Pericardium fibroblast (primary cell): ENCODE measurements around the gene MED19. TPM values are rescaled to one million over a fixed set of nuclear protein-coding genes. Genes with fewer than 3 reads are reported as not detected.

Experiments used
- total RNA-seq: library from RNA; depleted of rRNA; stranded (reverse); fragments of >200 nt; gene quantifications from 2 replicates; pipeline ENCODE4 v1.2.3, GENCODE V29; 2015

MED19 gene, protein sequence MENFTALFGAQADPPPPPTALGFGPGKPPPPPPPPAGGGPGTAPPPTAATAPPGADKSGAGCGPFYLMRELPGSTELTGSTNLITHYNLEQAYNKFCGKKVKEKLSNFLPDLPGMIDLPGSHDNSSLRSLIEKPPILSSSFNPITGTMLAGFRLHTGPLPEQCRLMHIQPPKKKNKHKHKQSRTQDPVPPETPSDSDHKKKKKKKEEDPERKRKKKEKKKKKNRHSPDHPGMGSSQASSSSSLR
- 18.6 and 26.7 TPM in 2 replicates for total RNA-seq

DNA sequence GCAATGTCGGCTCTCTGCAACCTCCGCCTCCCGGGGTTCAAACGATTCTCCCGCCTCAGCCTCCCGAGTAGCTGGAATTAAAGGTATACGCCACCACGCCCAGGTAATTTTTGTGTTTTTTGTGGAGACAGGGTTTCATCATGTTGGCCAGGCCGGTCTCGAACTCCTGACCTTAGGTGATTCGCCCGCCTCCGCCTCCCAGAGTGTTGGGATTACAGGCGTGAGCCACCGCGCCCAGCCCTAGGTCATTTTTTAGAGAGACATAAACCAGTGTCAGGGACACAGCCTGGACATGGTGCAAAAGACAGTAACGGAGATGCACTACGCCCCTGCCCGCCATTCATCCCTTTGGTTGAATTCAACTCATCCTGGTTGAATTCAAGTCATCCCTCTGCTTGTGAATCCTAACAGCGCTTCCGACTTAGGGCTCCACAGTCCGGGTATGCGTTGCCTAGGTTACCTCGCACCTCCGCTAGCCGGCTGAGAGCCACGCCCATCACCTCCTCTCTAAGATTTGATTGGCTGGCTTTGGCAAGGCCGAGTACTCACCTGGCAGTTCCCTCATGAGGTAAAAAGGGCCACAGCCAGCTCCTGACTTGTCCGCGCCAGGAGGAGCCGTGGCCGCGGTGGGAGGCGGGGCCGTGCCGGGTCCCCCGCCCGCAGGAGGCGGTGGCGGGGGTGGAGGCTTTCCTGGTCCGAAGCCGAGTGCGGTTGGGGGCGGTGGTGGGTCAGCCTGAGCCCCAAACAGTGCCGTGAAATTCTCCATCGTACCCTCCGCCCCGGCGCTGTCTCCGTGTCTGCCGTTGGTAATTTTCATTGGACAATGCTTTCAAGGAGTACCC lies at the start of gene MED19:
TSS of gene MED19 (minus strand) at position 802 of the 842 bp plus-strand sequence. CDS start at position 766, 36 bp downstream.

DNA sequence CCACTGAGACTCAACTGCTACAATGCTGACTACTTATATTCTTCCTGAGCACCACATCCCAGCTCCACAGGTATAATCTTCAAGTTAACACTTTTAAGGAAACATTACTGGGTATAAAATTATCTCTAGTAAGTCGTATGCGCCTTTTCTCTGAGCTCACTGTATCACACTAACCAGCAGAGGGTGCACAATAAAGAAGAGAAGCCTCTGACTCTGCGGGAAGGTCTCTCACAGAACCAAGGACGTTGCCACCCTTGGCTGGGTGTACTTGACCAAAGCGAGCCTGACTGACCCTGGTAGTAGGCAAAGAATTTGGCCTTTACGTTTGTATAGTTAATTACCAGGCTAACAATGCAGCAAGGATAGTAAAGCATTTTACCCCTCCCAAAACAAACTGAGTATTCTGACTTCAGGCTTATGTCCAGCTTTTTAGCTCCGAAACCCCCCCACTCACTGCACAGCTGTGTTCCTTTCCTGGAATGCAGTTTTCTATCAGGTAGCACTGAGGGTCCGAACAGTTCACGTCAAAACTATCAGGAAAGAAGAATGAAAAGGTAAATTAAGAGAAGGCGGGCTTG lies 39.8 kb upstream of the MED19 start, which contains the start of gene BTBD18:
TSS of gene BTBD18 (minus strand) at position 144 of the 578 bp plus-strand sequence. CDS start 631 bp downstream, outside the sequence.

DNA sequence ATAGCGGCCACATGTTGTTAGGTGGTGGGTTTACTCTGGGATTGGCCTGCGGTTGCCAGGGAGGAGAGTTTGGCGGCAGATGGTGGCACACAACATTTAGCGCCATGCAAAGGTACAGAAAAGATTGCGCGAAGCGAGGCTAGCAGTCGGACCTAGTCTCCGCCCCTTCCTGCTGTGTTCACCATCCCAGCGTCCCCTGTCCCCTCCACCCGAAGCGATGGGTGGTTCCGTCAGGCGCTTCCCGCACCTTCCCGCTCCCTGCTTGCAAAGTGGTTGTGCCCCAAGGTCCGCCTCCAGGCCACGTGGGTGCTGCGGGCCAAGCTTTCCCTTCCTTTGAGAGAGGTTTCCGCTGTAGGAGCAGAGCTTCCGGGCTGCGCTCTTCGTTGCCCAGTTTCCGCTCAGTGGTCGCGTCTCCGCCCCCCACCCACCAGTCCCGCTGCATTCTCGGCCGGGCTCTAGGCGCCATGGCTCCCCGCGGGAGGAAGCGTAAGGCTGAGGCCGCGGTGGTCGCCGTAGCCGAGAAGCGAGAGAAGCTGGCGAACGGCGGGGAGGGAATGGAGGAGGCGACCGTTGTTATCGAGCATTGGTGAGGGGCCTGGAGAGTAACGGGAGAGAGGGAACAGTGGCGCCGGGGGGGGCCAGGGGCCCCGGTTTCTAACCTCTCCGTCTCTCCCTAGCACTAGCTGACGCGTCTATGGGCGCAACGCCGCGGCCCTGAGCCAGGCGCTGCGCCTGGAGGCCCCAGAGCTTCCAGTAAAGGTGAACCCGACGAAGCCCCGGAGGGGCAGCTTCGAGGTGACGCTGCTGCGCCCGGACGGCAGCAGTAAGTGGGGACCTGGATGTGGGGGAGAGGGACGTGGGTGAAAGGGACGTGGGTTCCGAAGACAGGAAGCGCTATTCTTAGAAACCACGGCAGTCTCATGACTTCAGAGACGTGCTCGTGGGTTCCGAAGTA lies 29.4 kb upstream of the MED19 start, which contains the start of gene SELENOH:
TSS of gene SELENOH (plus strand) at position 360 of the 955 bp plus-strand sequence. CDS start at position 465, 105 bp downstream.

DNA sequence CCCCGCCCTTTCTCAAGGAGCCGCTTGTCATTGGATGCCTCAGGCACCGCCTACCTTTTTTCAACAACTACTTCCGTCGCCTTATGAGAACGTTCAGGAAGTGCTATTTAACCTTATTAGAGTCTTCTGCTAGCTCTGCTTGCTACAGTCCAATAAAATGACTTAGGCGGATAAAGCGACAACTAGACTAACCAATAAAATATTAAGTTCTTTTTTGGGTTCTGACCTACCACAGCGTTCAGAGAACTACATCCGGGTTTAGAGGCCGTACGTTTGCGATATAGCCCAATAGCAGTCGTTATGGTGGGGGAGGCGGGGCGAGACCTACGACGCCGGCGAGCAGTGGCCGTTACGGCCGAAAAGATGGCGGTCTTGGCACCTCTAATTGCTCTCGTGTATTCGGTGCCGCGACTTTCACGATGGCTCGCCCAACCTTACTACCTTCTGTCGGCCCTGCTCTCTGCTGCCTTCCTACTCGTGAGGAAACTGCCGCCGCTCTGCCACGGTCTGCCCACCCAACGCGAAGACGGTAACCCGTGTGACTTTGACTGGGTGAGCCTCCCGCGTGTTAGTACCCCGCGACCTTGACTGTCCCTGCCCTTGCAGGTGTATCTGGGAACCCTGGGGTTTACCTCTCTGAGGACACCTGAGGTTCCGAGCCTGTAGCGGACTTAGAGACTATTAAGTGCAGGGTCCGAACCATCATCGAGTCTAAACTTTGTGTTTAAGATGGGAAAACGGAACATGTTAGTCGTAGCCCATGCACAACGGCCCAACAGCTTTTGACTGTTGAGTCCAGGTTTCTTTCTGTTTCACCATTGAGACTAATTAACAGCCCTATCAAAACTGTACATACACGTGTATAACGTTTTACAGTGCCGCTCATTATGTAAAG lies 488 bp upstream of the MED19 start, which contains the start of gene TMX2:
TSS of gene TMX2 (plus strand) at position 338 of the 895 bp plus-strand sequence. CDS start at position 364, 26 bp downstream.

DNA sequence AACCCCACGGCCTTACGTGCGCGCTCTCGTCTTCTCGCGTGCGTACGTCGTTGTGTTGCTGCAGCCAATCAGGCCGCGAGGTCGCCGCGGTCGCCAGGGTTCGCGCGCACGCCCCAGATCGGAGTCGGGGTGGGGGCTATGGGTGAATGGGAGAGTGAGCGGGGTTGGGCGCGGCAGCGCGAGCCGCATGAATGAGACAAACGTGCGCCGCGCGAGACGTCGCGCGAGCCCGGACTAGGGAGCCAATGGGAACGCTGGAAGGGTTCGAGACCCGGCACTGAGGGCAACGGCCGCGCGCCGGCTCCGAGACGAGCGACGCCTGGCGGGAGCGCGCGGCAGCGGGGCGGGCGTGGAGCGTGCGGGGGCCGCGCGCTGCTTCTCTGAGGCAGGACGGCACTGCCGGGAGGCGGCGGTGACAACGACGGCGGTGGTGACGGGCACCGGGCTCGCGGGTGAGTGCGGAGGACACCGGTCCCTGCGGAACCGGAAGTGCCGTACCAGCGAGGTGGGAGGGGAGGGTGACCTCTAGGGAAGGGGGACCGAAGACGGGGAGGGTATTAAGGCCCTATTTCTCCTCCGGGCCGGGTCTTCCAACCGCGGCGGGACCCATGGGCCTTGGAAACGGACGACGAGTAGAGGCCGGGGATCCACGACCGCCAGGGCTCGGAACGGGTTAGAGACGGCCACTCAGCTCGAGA lies 44.1 kb downstream of the MED19 start, which contains the start of gene ZDHHC5:
TSS of gene ZDHHC5 (plus strand) at position 379 of the 698 bp plus-strand sequence. CDS start 4,977 bp downstream, outside the sequence.

DNA sequence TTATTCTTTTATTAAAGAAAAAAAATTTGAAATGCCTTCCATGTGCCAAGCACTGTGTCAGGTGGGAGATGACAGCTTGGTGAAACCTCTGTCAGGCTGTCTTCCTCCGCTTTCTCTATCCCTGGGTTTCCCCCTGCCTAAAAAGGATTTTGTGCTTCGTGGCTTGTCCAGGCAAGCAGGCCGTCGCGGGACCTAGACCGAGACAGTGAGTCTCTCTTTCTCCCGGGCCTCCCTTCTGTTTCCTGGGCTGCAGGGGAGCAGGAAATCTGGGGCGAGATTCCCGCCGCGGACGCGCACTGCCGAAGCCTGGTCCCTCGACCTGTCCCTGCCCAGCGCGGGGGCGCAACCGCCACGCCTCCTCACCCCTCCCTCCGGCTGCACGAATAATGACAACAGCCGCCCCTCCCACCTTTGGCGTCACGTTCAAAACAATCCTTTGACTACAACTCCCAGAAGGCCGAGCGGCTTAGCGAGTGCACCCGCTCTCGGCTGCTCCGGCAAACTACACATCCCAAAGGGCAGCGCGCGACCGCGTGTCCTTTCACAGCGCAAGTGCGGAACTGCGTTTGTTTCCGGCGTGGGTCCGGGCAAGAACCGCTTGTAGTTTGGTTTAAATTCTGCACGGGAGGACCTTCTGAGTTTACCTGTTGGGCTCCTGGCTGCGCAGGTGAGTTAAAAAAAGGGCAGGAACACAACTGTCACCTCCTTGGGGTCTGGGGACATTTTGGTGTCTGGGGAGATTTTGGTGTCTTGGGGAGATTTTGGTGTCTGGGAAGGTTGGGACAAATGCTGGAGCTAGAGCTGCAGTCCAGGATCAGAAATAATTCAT lies 54.6 kb downstream of the MED19 start, which contains the start of gene CLP1:
TSS of gene CLP1 (plus strand) at position 569 of the 829 bp plus-strand sequence. CDS start 1,715 bp downstream, outside the sequence.

Other genes starting within 250 kb of the MED19 start
- gene SLC43A1, start 196.5 kb downstream of the MED19 start, total RNA-seq: 16.6 and 29.5 TPM in 2 replicates
- 11.1 and 23.8 TPM in 2 replicates for gene TIMM10, start 181.5 kb downstream of the MED19 start, total RNA-seq
- not detected in 2 replicates for gene SMTNL1, start 174.6 kb downstream of the MED19 start, total RNA-seq
- gene UBE2L6, start 144.5 kb downstream of the MED19 start, total RNA-seq: 67.3 and 149 TPM in 2 replicates
- 440 and 806 TPM in 2 replicates for gene SERPING1, start 114.5 kb downstream of the MED19 start, total RNA-seq
- 1.0 and 1.1 TPM in 2 replicates for gene YPEL4, start 62.3 kb downstream of the MED19 start, total RNA-seq
- gene CLP1, start 54.5 kb downstream of the MED19 start, total RNA-seq: 4.1 and 11.6 TPM in 2 replicates
- 33.6 and 41.5 TPM in 2 replicates for gene ZDHHC5, start 44.1 kb downstream of the MED19 start, total RNA-seq
- 52.9 and 56.2 TPM in 2 replicates for gene TMX2, start 378 bp upstream of the MED19 start, total RNA-seq
- 194 and 199 TPM in 2 replicates for gene SELENOH, start 29.3 kb upstream of the MED19 start, total RNA-seq
- not detected in 2 replicates for gene BTBD18, start 39.6 kb upstream of the MED19 start, total RNA-seq
- gene CTNND1, start 49.6 kb upstream of the MED19 start, total RNA-seq: 44.4 and 72.5 TPM in 2 replicates